HUES48 (cell line): ENCODE measurements around the gene MRPS7.
A peak's percentile ranks its signal among the peaks of the same experiment; 100 is the strongest.
"Not testable (repeated sequence)": the region's sequence is repeated elsewhere in the genome, so short reads cannot be mapped to it uniquely, and the experiment has no call there.

Experiments
- H3K27ac ChIP-seq: one replicate; pipeline ENCODE4 v1.7.0; 2013; ENCODE audit warnings: low read depth, low read length, inconsistent platforms
- H3K27me3 ChIP-seq: 2 replicates; pipeline ENCODE4 v1.6.1; 2013; ENCODE audit warnings: mild to moderate bottlenecking, low read length; ENCODE audit not compliant: control insufficient read depth, insufficient read depth
- H3K36me3 ChIP-seq: 2 replicates; pipeline ENCODE4 v1.6.1; 2013; ENCODE audit warnings: low read length; ENCODE audit not compliant: control insufficient read depth, insufficient read depth
- H3K4me1 ChIP-seq: 2 replicates; pipeline ENCODE4 v1.6.1; 2013; ENCODE audit warnings: mild to moderate bottlenecking, low read length; ENCODE audit not compliant: control insufficient read depth, insufficient read depth
- H3K4me3 ChIP-seq: 2 replicates; pipeline ENCODE4 v1.5.1; 2013; ENCODE audit warnings: mild to moderate bottlenecking, low read depth, low read length
- H3K9ac ChIP-seq: 2 replicates; pipeline ENCODE4 v1.6.1; 2013; ENCODE audit warnings: mild to moderate bottlenecking, low read depth, low read length, moderate library complexity
- H3K9me3 ChIP-seq: 2 replicates; pipeline ENCODE4 v1.6.1; 2013; ENCODE audit warnings: low read length; ENCODE audit not compliant: control insufficient read depth, insufficient read depth

Gene MRPS7

DNA sequence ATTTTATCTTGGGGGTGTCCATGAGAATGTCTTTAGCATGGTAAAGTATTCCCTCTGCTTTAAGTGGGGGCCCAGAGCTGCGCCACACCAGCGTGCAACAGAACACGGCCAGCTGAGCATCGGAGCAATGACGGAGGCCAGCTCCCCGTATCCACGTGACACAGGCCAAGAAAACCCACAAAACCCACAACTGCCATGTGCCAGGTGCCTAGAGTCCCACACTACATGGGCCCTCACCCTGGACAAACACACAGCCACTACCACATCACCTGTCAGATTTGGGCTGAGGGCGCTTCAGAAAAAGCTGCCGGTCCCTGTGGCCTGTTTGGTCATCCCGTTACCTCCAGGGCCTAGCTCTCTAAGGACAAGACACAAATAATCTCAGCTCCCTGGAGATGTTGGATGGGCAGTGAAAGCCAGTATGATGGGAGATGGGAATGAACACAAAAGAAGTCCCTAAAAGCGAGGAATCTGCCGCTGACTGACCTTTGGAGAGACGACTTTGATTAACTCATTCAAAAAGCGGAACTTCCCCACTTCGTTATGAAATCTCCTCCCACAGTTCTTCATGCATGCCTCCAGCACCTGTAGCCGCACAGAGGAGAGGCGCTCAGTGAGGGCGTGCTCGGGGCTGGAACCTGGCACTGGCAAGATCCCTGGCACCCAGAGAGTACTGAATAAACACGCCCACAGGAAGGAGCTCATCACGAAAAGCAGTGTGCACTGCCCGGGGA is 17.4 kb upstream of the MRPS7 start:
- H3K27me3 ChIP-seq, result no peaks in the 10 kb centered on the region
- H3K27ac ChIP-seq, result no peak overlapping the region
- peaks cover 4% of the 10 kb centered on the region; the same call in 1 of the 2 replicates for H3K4me1 ChIP-seq
- peaks cover 67% of the 10 kb centered on the region for H3K36me3 ChIP-seq
- no peak overlapping the region for H3K4me3 ChIP-seq
- H3K9ac ChIP-seq, result no peak overlapping the region
- H3K9me3 ChIP-seq, result no peaks in the 10 kb centered on the region

DNA sequence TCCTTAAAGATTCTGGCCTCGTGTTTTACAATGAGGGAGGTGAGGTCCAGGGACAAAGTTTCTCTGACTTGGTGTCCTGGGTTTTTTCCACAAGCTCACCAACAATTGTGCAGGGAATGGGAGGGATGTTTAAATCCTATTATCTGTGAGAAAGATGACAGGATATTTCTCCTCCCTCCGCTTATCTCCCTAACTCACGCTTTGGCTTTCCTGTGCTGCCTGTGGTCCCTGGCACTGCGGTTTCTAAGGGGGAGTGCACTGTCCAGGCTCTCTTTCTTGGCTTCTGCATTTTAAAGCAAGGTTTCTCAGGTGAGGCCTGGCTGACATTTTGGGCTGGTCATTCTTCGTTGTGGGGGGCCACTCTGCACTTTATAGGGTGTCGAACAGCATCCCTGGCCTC is 16.7 kb upstream of the MRPS7 start:
- H3K27me3 ChIP-seq, result no peaks in the 10 kb centered on the region
- no peaks in the 10 kb centered on the region for H3K9me3 ChIP-seq
- no peak overlapping the region for H3K9ac ChIP-seq
- peaks cover 62% of the 10 kb centered on the region for H3K36me3 ChIP-seq
- peaks cover 8% of the 10 kb centered on the region; the same call in 1 of the 2 replicates for H3K4me1 ChIP-seq
- H3K27ac ChIP-seq, result no peak overlapping the region
- H3K4me3 ChIP-seq, result no peak overlapping the region

DNA sequence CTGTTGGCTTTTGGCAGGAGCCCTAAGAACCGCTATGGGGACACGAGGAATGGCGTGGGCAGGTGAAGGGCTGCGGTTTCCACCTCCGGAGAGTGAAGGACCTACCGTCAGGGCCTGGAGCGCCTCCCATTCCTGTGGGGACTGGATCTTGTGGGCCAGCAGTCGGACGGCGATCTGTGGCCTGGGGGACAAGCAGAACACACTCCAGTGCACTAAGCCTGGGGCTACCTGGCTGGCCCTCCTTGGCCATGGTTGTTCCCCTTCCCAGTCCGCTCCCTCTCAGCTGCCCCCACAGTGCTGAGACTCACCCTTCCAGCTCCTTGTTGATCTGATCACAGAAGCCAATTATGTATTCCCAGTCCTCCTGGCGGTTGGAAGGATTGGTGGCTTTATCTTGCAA is 15.3 kb upstream of the MRPS7 start:
- Histone ChIP-seq H3K4me3 (no peak overlapping the region), H3K36me3 (peaks cover 55% of the 10 kb centered on the region)

DNA sequence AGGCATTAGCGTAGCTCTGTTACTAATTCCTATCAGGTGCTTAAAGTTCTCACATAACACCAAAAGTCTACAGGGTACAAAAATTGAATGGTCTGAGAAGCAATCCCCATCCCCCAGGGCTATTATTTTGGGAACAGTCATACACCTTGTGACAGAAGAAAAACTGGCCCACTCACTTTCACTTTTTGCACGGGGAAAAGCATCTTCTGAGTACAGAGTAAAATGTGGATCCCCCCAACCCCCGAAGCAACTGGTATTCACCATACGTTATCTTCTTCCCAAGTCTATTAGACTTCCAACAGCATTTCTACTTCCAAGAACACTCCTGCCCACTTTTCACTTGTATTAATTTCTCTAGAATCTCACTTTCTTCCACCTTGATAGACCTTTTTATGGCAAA is 12.1 kb upstream of the MRPS7 start:
- Histone ChIP-seq H3K4me1 (peaks cover 4% of the 10 kb centered on the region; the same call in 1 of the 2 replicates), H3K4me3 (no peak overlapping the region), H3K27ac (peak overlapping the region; percentile 20), H3K9ac (no peak overlapping the region), H3K36me3 (peaks cover 24% of the 10 kb centered on the region), H3K27me3 (no peaks in the 10 kb centered on the region), H3K9me3 (no peaks in the 10 kb centered on the region)

More for the DNA sequence above, 15.3 kb upstream of the MRPS7 start:
- H3K9ac ChIP-seq, result no peak overlapping the region
- no peak overlapping the region for H3K27ac ChIP-seq
- no peaks in the 10 kb centered on the region for H3K9me3 ChIP-seq
- H3K4me1 ChIP-seq, result peaks cover 4% of the 10 kb centered on the region; the same call in 1 of the 2 replicates
- no peaks in the 10 kb centered on the region for H3K27me3 ChIP-seq

DNA sequence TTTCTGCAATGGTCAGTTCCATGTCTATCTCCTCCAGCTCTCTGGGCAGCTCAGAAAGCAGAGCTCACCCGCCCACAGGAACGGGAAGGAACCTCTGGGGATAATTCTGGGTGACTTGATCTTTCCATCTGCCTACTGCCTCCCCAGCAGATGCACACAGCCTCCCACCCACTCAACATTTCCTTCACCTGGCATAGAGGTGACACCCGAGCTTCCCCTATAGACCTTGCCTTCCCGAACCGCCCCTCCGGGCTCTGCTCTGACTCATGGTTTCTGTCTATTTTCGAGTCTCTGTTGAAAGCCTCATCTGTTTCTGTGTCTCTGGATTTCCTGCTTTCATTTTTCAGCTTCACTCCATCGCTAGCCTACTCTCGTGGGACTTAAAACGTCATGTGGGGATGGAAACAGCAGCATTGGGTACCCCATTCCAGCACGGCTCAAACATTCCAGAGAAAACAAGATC is 11.6 kb upstream of the MRPS7 start:
- Histone ChIP-seq H3K36me3 (peaks cover 19% of the 10 kb centered on the region), H3K27me3 (no peaks in the 10 kb centered on the region), H3K9me3 (no peaks in the 10 kb centered on the region), H3K9ac (no peak overlapping the region), H3K4me3 (no peak overlapping the region), H3K27ac (peak overlapping the region; percentile 20), H3K4me1 (peaks cover 4% of the 10 kb centered on the region; the same call in 1 of the 2 replicates)

DNA sequence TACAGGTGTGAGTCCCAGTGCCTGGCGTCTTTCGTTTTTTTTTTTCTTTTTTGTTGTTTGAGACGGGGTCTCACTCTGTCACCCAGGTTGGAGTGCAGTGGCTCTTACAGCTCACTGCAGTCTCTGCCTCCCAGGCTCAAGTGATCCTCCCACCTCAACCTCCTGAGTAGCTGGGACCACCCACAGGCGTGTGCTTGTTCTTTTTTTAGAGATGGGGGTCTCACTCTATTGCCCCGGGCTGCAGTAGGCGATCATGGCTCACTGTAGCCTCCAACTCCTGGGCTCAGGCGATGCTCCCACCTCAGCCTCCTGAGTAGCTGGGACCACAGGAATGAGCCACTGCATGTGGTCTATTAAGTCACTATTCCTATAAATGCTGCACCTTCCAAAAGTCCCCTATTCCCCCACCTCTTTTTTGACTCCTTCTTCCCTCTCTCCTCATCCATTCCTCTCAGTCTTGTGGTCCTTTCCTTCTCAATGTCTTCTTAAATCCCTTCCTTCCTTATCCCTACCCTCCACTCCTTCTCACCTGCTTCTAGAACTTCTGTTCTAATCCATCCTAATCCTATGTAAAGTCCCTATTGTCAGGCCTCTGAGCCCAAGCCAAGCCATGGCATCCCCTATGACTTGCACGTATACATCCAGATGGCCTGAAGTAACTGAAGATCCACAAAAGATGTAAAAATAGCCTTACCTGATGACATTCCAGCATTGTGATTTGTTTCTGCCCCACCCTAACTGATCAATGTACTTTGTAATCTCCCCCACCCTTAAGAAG is 9.5 kb upstream of the MRPS7 start:
- Histone ChIP-seq H3K4me1 (peaks cover 4% of the 10 kb centered on the region; the same call in 1 of the 2 replicates), H3K36me3 (peaks cover 3% of the 10 kb centered on the region; the same call in 1 of the 2 replicates), H3K9ac (no peak overlapping the region), H3K27me3 (no peaks in the 10 kb centered on the region), H3K27ac (no peak overlapping the region), H3K9me3 (no peaks in the 10 kb centered on the region), H3K4me3 (no peak overlapping the region)

DNA sequence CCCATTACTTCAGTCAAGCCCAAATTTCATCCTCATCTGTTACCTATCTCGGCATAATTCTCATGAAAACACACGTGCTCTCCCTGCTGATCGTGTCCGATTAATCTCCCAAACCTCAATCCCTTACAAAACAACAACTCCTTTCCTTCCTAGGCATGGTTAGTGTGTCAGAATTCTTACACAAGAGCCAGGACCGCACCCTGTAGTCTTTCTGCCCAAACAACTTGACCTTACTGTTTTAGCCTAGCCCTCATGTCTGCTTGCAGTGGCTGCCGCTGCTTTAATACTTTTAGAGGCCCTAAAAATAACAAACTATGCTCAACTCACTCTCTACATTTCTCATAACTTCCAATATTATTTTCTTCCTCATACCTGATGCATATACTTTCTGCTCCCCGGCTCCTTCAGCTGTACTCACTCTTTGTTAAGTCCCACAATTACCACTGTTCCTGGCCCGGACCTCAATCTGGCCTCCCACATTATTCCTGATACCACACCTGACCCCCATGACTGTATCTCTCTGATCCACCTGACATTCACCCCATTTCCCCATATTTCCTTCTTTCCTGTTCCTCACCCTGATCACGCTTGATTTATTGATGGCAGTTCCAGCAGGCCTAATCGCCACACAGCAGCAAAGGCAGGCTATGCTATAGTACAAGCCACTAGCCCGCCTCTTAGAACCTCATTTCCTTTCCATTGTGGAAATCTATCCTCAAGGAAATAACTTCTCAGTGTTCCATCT is 5.6 kb upstream of the MRPS7 start:
- H3K4me3 ChIP-seq, H3K27ac ChIP-seq, H3K9me3 ChIP-seq: not testable (repeated sequence)

DNA sequence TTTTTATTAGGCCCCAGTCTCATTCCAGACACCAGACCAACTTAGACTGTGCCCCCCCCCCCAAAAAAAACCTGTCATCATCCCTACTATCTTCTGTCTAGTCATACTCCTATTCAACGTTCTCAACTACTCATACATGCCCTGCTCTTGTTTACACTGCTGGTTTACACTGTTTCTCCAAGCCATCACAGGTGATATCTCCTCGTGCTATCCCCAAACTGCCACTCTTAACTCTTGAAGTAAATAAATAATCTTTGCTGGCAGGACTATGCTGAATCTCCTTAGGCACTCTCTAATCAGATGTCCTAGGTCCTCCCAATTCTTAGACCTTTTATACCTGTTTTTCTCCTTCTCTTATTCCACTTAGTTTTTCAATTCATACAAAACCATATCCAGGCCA is 4.5 kb upstream of the MRPS7 start:
- H3K9me3 ChIP-seq, H3K27ac ChIP-seq, H3K9ac ChIP-seq, H3K4me3 ChIP-seq, H3K36me3 ChIP-seq, H3K27me3 ChIP-seq, H3K4me1 ChIP-seq: not testable (repeated sequence)

More for the DNA sequence above, 5.6 kb upstream of the MRPS7 start:
- not testable (repeated sequence) for H3K27me3 ChIP-seq, H3K9ac ChIP-seq, H3K36me3 ChIP-seq, H3K4me1 ChIP-seq

DNA sequence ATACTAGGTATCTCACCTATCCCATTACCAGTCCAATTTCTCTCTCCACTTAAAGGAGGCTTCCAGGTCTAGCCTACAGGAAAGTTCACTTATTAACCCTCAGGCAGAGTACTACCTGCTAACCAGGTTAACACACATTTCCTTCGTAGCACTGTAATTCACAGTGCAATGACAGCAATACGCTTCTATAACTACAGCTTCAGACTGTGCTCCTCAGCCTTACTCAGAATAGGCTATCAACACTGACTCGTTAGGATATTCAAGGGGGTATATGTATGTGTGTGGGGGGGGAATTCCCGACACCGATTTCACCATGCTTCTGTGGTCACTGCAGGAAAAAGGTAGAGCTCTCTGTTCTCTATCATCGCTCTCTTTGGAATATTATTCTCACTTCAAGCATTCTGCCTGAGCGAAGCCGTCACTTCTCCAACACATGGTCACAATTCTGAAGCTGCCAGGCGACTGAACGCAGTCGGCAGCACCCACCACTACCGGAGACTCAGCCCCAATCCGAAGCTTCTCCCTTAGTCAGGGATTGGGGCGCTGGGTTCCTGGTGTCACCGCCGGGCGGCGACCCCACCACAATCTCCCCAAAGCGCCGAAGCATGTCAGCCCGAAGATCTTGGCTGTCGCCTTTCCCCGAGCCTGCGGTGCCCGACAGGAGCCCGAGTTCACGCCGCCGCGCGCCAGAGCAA is 891 bp upstream of the MRPS7 start:
- Histone ChIP-seq H3K36me3 (peaks cover 27% of the 10 kb centered on the region), H3K4me1 (peaks cover 6% of the 10 kb centered on the region), H3K9me3 (no peaks in the 10 kb centered on the region), H3K27ac (peak overlapping the region; percentile 97), H3K4me3 (peak overlapping the region; percentile 100), H3K9ac (peak overlapping the region; percentile 99), H3K27me3 (no peaks in the 10 kb centered on the region)

DNA sequence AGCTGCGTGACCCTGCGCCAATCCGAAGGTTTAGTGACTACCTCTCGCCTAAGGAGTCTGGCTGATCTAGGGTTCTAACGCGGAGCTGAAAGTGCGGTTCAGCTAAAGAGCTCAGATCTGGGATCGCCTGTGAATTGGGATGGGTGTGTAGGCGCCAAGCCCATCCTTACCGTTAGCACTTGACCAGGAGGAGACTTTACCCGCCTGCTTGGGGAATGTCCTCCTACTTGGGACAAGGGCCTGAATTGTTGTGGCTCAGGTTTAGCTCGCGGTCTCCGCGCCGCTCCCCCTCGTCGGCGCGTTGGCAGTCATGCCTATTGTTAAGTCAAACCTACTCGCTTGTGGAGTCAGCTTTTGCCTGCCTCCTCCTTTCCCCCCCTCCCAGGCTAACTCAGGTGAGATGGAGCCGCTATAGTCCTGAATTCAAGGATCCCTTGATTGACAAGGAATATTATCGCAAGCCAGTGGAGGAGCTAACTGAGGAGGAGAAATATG is 480 bp downstream of the MRPS7 start:
- H3K27me3 ChIP-seq, result no peaks in the 10 kb centered on the region
- H3K9me3 ChIP-seq, result no peaks in the 10 kb centered on the region
- peaks cover 40% of the 10 kb centered on the region for H3K36me3 ChIP-seq
- peaks cover 6% of the 10 kb centered on the region for H3K4me1 ChIP-seq
- peak overlapping the region; percentile 99 for H3K9ac ChIP-seq
- H3K4me3 ChIP-seq, result peak overlapping the region; percentile 100
- H3K27ac ChIP-seq, result peak overlapping the region; percentile 97
